Measurements from ENCODE around the gene TBC1D1. TPM values are rescaled to one million over a fixed set of nuclear protein-coding genes. Genes with fewer than 3 reads are reported as not detected.

The TBC1D1 gene
- total RNA-seq, 1 donor from 2014 or later = 56.5 TPM

DNA sequence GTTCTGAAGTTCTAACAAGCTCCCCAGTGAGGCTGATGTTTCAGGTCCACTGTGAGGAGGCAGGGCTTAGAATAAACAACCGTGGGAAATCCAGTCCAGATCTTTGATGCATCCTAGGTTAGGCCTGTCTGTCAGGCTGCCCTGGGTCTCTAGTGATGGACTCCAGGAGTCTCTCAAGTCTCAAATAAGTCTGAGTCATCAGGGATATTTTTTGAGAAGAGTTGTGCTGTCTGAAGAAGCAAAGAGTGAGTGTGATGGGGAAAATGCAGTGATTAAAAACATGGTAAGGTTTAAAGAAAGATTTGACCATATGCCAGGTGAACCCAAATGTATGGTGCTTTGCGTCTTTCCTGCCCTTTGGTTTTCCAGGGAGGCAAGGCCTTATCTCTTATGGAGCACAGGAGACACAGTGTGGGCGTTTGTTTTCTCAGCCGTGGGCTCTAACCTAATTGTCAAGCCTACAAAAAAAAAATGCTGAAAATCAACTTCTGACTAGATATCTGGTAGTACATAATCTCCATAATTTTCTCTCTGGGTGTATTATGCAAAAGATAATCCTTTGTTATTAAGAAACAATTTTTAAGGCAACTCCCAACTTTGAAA, 170.0 kb downstream of the TBC1D1 start:
- intact Hi-C loops (cut with DNase I) = no loop called here

DNA sequence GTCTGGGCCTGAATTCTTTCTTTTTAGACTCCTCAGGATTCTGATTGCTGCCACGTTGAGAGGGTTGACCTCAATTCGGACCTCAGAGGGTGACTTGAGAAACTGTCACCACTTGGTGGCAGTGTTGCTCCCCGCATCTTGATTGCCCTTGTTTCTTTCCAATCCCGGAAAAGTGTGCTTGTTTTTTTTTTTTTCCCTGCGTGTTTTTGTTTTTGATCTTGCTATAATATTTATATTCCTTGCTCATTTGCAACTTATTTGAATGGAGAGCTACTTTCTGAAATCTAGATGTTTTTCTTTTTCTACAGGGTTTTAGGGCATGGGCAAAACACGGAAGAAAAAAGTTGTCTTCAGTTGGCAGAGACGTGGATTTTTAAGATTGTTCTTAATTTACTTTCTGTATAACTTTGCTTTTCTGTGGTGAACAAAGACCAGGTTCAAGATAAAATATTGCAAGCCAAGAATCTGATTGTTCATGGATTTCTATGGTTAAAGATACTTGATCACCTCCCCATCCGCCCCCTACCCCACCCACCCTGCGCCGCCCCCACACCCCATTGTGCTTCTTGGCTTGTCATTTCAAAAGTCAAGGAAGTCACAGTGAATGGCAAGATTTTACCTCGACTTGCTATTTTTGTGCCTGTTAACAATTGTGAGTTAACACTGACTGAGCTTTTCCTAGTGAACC, 171.3 kb downstream of the TBC1D1 start:
- Histone ChIP-seq H3K36me3 (peaks cover 30% of the 10 kb centered on the region), H3K4me1 (peaks cover 19% of the 10 kb centered on the region), H3K27ac (peak overlapping the region; percentile 44), H3K27me3 (ENCODE audit: low read depth) (no peaks in the 10 kb centered on the region), H3K4me3 (peak overlapping the region; percentile 49), H3K9me3 (no peaks in the 10 kb centered on the region)
- TF ChIP-seq, protein P1, sequence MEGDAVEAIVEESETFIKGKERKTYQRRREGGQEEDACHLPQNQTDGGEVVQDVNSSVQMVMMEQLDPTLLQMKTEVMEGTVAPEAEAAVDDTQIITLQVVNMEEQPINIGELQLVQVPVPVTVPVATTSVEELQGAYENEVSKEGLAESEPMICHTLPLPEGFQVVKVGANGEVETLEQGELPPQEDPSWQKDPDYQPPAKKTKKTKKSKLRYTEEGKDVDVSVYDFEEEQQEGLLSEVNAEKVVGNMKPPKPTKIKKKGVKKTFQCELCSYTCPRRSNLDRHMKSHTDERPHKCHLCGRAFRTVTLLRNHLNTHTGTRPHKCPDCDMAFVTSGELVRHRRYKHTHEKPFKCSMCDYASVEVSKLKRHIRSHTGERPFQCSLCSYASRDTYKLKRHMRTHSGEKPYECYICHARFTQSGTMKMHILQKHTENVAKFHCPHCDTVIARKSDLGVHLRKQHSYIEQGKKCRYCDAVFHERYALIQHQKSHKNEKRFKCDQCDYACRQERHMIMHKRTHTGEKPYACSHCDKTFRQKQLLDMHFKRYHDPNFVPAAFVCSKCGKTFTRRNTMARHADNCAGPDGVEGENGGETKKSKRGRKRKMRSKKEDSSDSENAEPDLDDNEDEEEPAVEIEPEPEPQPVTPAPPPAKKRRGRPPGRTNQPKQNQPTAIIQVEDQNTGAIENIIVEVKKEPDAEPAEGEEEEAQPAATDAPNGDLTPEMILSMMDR (IDR thresholded peaks at IDR 0.05) = peak; percentile 82
- ATAC-seq = peak; percentile 84 to 91
- intact Hi-C loops (cut with DNase I) = no loop called here
- peak; percentile 73 for DNase-seq

More for the DNA sequence above, 170.0 kb downstream of the TBC1D1 start:
- Histone ChIP-seq H3K9me3 (no peaks in the 10 kb centered on the region), H3K4me3 (no peak overlapping the region), H3K27ac (no peak overlapping the region), H3K36me3 (peaks cover 30% of the 10 kb centered on the region), H3K27me3 (ENCODE audit: low read depth) (no peaks in the 10 kb centered on the region), H3K4me1 (peaks cover 29% of the 10 kb centered on the region)
- TF ChIP-seq, protein P1 (IDR thresholded peaks at IDR 0.05) = no peak
- DNase-seq (no peak), ATAC-seq (no peak)

DNA sequence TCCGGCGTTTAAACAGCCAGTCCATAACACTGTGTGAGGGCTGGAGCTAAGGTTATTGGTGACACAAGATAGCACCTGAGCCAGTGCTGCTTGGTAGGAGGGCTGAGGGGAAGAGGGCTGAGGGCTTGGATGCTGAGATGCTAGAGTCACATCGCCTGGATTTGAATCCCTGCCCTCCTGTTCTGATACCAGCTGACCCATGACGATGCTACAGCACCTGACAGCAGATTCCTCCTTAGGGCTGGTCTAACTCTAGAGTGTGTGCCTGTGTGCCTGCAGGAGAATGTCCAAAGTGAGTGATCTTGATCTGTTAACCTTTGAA, 171.9 kb downstream of the TBC1D1 start:
- H3K27ac ChIP-seq = peak overlapping the region; percentile 44
- TF ChIP-seq, protein P1 (IDR thresholded peaks at IDR 0.05) = no peak
- H3K36me3 ChIP-seq = peaks cover 26% of the 10 kb centered on the region
- H3K9me3 ChIP-seq = no peaks in the 10 kb centered on the region
- H3K27me3 ChIP-seq (ENCODE audit: low read depth) = no peaks in the 10 kb centered on the region
- DNase-seq (no peak), ATAC-seq (peak; percentile 58 to 70)
- intact Hi-C loops (cut with DNase I) = no loop called here
- H3K4me3 ChIP-seq = no peak overlapping the region
- peaks cover 19% of the 10 kb centered on the region for H3K4me1 ChIP-seq

DNA sequence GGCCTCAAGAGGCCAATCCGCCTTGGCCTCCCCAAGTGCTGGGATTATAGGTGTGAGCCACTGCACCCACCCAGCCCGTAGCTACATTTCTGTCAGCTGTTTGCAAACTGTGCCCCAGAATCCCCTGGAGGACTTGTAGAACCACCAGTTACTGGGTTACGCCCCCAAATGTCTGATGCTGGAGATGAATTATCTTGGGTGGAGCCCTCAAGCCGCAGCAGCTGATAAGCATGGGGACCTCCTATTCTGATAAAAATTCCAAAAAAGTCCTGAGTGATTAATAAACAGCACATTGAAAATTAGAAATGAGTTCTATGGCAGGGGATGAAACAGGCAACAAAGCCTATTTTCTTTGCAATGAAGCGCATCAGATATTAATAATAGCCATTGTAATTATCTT, 174.3 kb downstream of the TBC1D1 start:
- intact Hi-C loops (cut with DNase I) = no loop called here
- H3K4me1 ChIP-seq = peaks cover 24% of the 10 kb centered on the region
- H3K27me3 ChIP-seq (ENCODE audit: low read depth) = no peaks in the 10 kb centered on the region
- no peak overlapping the region for H3K4me3 ChIP-seq
- no peaks in the 10 kb centered on the region for H3K9me3 ChIP-seq
- no peak for ATAC-seq
- no peak for DNase-seq
- TF ChIP-seq, protein P1 (IDR thresholded peaks at IDR 0.05) = no peak
- H3K36me3 ChIP-seq = peaks cover 9% of the 10 kb centered on the region
- no peak overlapping the region for H3K27ac ChIP-seq

DNA sequence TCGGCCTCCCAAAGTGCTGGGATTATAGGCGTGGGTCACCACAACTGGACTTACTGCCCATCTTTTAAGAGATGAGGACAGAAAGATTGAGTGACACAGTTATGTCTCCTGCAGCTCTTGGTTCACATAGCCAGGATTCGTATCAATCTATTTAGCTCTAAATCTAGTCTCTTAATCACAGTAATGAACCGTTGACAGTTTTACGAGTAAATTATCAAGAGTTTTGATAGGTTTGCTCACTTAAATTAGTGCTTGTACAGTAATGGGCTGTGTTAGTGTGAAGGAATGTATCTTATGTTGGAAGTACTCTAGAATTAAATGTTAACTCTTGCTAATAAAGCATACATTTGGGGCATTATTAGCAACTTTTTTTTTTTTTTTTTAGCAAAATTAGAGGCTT, 175.0 kb downstream of the TBC1D1 start:
- peaks cover 24% of the 10 kb centered on the region for H3K4me1 ChIP-seq
- DNase-seq (no peak), ATAC-seq (no peak)
- no peaks in the 10 kb centered on the region for H3K9me3 ChIP-seq
- no peaks in the 10 kb centered on the region for H3K27me3 ChIP-seq (ENCODE audit: low read depth)
- H3K36me3 ChIP-seq = peaks cover 2% of the 10 kb centered on the region
- no peak overlapping the region for H3K27ac ChIP-seq
- H3K4me3 ChIP-seq = no peak overlapping the region
- TF ChIP-seq, protein P1 (IDR thresholded peaks at IDR 0.05) = no peak
- intact Hi-C loops (cut with DNase I) = no loop called here

Data from lower lobe of right lung (tissue), 2 donors.